Measurements from ENCODE around the gene NTM.
"Not testable (repeated sequence)": the region's sequence is repeated elsewhere in the genome, so short reads cannot be mapped to it uniquely, and the experiment has no call there.

NTM gene

GRCh38 chr11:132351050-132351449 lies 980.6 kb downstream of the NTM start:
- no peak for DNase-seq

GRCh38 chr11:132352497-132352896 lies 982.1 kb downstream of the NTM start:
- no peak for DNase-seq

- no peak for DNase-seq
Observed at GRCh38 chr11:132353255-132353654, 982.8 kb downstream of the NTM start.

GRCh38 chr11:132357811-132358572 lies 987.6 kb downstream of the NTM start:
- DNase-seq, result no peak

GRCh38 chr11:132358573-132358953 lies 988.1 kb downstream of the NTM start:
- no peak for DNase-seq

GRCh38 chr11:132361011-132361550 lies 990.7 kb downstream of the NTM start:
- DNase-seq, result no peak

- DNase-seq, result no peak
Observed at GRCh38 chr11:132365650-132366049, 995.2 kb downstream of the NTM start.

GRCh38 chr11:132367293-132367692 lies 996.9 kb downstream of the NTM start:
- DNase-seq, result no peak

GRCh38 chr11:132370114-132370513 lies 999.7 kb downstream of the NTM start:
- DNase-seq, result not testable (repeated sequence)

- no peak for DNase-seq
Observed at GRCh38 chr11:132373405-132374143, 1003.2 kb downstream of the NTM start.

- DNase-seq, result no peak
Observed at GRCh38 chr11:132379540-132379939, 1009.1 kb downstream of the NTM start.

Data from Kasumi-1 (cell line).